ENCODE data around the gene FKBP1C.

DNA sequence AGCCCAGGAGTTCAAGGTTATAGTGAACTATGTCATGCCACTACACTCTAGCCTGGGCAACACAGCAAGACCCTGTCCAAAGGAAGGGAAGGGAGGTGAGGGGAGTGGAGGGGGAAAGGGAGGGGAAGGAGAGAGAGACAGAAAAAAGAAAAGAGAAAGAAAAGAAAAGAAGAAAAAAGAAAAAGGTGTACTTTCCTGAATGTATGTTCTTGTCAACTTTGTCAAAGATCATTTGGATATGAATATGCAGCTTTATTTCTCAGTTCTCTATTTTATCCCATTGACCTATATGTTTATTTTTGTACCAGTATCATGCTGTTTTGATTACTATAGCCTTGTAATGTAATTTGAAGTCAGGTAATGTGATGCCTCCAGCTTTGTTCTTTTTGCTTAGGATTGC, 30.9 kb upstream of the FKBP1C start:
- TF ChIP-seq, protein P1, sequence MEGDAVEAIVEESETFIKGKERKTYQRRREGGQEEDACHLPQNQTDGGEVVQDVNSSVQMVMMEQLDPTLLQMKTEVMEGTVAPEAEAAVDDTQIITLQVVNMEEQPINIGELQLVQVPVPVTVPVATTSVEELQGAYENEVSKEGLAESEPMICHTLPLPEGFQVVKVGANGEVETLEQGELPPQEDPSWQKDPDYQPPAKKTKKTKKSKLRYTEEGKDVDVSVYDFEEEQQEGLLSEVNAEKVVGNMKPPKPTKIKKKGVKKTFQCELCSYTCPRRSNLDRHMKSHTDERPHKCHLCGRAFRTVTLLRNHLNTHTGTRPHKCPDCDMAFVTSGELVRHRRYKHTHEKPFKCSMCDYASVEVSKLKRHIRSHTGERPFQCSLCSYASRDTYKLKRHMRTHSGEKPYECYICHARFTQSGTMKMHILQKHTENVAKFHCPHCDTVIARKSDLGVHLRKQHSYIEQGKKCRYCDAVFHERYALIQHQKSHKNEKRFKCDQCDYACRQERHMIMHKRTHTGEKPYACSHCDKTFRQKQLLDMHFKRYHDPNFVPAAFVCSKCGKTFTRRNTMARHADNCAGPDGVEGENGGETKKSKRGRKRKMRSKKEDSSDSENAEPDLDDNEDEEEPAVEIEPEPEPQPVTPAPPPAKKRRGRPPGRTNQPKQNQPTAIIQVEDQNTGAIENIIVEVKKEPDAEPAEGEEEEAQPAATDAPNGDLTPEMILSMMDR (IDR thresholded peaks at IDR 0.05), result no peak
- TF ChIP-seq POLR2A (IDR thresholded peaks at IDR 0.05; ENCODE audit: low read depth) (no peak), EP300 (IDR thresholded peaks at IDR 0.05) (no peak)

Data from esophagus muscularis mucosa (tissue), 4 donors.